ENCODE data around the gene NME9. TPM values are rescaled to one million over a fixed set of nuclear protein-coding genes. Genes with fewer than 3 reads are reported as not detected.

Gene NME9, protein sequence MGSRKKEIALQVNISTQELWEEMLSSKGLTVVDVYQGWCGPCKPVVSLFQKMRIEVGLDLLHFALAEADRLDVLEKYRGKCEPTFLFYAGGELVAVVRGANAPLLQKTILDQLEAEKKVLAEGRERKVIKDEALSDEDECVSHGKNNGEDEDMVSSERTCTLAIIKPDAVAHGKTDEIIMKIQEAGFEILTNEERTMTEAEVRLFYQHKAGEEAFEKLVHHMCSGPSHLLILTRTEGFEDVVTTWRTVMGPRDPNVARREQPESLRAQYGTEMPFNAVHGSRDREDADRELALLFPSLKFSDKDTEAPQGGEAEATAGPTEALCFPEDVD
- not detected for total RNA-seq
- long read RNA-seq, partial matches to known transcripts = 0 of 10 reads
- long read RNA-seq, other reads (novel, unspliced or antisense) = 10 of 10 reads

DNA sequence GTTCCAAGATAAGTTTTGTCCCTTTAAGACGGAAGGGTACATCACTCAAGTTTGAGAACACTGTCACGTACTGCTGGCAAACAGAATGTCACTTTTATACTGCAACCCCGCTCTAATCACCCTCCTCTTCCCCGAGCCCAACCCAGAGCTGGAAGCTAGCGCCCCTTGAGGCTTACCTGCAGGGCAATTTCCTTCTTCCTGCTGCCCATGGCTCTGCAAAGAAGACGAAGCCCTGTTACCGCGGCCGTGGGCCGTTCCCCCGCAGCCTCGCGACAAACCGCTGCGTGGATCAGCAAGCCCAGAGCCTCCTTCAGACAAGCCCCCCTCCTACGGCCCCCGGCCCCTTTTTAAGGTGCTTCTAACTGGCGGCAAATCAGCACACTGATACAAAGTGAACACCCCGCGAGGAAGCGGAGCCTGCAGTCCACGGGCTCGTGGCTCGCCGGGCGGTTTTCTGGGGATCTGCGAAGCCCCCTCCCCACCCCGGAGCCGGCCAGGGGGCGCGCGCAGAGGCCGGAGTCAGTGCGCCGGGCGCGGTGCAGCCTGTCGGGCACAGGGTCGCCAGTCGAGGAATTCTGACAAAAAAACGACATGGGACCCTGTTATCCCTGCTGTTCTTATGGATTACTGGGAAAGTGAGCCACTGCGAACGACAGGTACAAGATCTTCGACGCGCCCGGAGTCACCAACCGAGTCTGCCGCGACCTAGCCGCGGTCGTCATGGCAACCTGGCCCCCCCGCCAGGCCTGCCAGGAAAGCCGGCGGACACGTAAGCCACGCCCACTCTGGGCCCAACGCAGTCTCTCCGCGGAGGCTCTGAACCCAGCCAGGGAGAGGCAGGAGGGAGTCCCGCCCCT is at the start of gene NME9:
Gene NME9 (minus strand): TSS at position 725 of the 857 bp plus-strand sequence. CDS start 516 bp downstream, at position 209.
- peak; percentile 93 for DNase-seq (ENCODE audit: low spot score)

DNA sequence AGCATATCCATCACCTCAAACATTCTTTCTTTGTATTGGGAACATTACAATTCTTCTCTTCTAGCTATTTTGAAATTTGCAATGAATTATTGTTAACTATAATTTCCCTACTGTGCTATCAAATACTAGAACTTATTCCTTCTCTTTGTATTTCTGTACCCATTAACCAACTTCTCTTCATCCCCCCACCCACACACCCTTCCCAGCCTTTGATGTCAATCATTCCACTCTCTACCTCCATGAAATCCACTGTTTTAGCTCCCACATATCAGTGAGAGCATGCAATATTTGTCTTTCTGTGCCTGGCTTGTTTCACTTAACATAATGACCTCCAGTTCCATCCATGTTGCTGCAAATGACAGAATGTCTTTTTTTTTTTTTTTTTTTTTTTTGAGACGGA is 49.3 kb upstream of the NME9 start:
- no peak for DNase-seq (ENCODE audit: low spot score)

DNA sequence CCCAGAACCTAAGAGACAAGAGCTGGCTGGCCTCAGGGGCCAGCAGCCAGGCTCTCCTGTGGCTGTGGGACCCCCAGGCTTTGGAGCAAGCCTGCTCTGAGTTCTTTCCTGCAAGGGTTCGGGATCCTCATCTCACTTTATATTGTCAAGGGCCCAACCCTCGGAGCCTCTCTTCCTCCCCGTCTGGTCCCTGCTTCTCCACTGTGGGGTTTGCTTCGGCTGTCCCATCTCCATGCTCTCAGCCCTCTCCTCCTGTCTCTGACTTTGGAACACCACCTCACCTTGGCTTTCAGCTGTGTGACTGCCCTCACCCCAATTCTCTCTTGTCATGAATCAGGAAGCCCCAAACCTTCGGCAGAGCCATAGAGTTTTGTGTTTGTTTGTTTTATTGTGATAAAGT is 48.7 kb upstream of the NME9 start:
- DNase-seq (ENCODE audit: low spot score) = peak; percentile 67

DNA sequence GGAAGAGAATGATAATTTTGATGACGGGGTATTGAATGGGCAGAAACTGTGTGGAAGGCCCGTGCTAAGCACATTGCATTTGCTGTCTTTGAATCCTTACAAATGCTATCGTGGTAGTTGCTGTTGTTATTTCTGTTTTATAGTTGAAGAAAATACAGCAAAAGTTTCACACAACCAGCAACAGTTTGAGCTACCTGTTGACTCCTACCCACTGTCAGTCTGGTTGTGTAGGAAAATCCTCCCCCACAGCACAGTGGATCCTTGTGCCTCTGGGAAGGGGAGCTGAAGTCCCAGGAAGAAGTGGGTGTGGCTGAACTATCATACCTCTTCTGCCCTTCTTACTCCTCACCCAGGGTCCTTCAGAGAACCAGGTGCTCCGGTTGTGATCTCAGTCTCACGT is 48.2 kb upstream of the NME9 start:
- peak; percentile 28 for DNase-seq (ENCODE audit: low spot score)

DNA sequence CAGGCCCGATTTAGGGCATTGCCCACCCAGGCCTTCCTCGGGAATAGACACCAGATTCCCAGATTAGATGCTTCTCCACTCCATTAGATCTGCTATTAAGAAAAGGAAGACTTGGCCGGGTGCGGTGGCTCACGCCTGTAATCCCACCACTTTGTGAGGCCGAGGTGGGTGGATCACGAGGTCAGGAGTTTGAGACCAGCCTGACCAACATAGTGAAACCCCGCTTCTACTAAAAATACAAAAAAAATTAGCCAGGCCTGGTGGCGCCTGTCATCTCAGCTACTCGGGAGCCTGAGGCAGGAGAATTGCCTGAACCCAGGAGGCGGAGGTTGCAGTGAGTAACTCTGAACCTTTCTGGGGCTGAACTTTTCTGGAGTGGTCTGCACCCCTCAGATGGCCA is 47.6 kb upstream of the NME9 start:
- DNase-seq (ENCODE audit: low spot score) = peak; percentile 71

DNA sequence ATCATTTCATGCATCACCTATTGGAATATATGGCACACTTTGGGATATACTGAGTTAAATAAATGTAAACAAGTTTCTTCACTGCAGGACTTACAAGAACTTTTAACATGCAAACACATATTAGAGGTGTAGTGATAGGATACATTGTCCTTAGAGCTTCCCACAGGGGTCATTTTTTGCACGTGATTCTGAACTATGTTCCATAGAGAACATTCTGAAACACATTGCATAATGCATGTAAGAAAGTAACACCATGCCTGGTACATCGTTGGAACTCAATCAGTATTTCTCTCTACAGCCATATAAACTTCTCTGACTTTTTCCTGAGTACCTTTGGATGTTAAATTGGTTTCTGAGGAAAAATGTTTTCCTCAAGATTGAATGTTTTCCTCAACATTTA is 47.0 kb upstream of the NME9 start:
- no peak for DNase-seq (ENCODE audit: low spot score)

DNA sequence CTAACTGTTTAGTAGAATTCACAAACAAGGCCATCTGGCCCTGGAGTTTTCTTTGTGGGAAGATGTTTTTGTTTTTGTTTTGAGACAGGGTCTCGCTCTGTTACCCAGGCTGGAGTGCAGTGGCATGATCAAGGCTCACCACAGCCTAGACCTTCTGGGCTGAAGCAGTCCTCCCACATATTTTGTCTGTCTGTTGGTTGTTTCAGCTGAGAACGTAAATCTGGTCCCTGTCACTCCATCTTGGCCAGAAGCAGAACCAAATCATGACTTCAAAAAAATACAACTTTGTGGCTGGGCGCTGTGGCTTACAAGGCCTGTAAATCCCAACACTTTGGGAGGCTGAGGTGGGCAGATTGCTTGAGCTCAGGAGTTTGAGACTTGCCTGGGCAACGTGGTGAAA is 45.8 kb upstream of the NME9 start:
- DNase-seq (ENCODE audit: low spot score) = peak; percentile 64

DNA sequence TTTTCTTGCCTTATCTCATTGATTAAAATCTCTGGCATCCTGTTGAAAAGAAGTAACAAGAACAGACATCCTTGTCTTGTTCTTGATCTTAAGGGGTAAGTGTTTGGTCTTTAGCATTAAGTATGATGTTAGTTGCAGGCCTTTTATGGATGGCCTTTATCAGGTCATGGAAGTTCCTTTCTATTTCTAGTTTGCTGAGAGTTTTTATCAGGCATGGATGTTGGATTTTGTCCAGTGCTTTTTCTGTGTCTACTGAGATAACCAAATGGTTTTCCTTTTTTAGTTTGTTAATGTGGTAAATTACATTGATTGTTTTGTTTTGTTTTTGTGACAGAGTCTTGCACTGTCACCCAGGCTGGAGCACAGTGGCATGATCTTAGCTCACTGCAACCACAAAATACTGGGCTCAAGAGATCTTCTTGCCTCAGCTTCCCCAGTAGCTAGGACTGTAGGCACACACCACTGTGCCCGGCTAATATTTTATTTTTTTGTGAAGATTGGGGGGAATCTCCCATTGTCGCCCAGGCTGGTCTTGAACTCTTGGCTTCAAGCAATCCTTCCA is 45.0 kb upstream of the NME9 start:
- DNase-seq (ENCODE audit: low spot score) = no peak

DNA sequence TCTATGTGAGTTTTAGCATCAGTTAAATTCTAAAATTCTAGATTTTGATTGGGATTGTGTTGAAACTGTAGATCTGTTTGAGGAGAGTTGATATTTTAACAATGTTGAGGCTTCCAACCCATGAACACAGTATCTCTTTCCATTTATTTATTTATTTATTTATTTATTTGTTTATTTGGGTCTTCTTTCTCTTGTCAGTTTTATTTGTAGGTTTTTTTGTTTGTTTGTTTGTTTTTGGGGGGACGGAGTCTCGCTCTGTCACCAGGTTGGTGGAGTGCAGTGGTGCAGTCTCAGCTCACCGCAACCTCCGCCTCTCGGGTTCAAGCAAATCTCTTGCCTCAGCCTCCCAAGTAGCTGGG is 44.1 kb upstream of the NME9 start:
- peak; percentile 16 for DNase-seq (ENCODE audit: low spot score)

DNA sequence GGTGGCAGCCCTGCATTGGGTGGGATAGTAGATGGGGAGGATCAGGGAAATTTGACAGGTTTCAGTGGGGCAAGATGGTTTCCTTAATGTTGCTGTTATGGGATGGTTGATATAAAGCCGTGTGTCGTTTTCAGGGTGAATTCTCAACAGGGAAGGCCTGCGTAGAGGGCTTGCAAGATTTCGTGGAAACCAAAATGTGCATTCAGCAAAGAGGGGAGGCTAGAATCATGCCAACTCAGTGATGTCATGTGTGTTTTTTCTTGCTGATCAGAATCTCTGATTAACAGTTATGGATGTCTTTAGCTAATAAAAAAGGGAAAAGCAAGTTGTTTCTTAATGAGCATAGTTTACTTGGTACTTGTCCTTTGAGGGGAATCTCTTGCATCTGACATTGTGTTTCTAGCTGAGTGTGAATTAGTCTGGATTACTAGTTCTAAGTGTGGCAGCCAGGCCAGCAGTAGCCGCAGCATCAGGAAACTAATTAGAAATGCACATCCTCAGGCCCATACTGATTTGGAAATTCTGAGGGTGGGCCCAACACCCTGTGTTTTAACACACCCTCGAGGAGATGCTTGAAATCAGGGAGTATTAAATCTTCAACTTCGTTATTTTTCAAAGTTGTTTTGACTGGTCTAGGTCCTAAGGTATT is 43.6 kb upstream of the NME9 start:
- DNase-seq (ENCODE audit: low spot score) = no peak

DNA sequence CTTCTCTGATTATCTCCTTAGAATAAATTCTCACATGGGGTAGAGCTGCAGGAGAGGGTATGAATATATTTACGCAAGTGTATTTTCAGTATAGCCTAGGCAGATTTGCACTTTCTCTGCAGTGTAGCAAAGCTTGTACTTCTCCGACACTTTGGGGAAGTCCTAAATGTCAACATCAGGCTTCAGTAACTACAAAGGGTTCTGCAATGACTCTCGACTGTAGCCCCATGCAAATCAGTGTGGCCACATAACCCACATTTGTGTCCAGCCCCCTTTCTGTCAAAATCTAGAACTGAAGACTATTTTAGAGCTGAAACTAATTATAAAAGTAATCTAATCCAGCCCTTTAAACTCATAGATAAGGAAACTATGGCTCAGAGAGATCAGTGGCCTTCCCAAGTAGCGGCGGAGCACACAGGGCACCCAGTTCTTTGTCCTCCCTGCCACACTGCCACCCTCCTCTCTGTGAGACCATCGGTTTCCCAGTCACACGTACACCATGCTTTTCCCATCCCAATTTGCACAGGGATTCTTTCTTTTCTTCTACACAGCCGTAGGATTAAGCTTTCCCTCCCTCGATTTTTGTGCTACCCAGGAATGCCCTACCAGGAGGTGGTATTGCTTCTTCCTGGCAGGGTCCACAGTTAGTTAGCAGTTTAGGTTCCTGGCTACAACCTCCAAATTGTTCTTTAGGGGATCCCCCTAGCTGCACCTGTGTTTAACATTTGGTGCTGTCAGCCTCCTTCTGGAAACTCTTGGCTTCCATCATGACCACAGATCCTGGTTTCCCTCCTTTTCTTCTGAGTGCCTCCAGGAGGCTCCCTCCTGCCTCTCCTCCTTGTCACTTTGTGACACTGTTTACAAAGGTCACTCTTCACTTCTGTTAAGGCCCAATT is 41.7 kb upstream of the NME9 start:
- DNase-seq (ENCODE audit: low spot score) = peak; percentile 33

DNA sequence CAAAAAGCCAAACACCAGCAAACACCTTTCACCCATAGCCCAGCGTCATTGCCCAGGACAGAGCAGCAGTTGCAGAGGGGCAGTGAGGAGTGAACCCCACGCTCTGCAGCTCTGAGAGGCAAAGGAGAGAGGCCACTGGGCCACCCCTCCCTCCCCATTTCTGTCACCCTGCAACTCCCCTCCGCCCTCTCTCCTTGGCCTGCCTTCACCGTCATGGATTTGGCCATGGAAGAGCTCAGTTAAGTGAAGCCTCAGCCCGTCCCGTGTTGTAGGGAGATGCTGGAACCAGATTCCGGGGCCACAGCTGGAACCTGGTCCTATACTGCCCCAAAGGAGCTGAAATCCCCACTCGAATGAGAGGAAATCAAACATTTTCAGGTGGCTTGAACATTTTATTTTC is 40.7 kb upstream of the NME9 start:
- DNase-seq (ENCODE audit: low spot score) = peak; percentile 60

DNA sequence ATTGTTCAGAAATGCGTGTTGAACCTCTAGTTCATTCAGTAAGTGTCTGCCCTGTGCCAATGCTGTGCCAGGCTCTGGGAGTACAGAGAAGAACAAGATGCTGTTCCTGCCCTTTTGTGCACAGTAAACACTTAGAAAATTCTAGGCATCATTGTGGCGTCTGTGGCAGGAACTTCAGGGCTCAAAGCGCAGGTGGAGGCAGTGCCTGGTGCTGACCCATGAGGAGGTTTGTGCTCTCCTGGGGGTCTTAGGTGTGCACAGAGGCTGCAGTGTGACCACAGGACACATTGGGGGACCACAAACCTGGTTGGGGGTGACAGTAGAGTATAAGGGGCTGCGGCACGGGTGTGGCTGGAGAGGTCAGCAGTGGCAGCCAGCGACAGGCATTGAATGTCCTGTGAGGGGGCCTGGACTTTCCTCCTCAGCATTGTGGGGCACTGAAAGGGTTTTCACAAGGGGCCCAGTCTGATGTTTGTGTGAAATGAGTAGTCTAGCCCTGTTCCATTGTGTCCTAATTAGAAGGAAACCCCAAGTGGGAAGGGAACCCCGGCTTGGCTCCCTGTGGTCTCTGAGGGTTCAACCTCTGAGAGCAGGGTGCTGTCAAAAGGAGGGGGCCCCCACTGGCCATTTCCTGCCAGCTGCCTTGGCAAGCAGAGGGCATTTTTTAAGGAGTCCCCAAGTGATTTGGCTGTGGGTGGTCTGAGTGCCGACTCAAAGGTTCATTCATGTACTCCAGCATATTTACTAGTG is 39.7 kb upstream of the NME9 start:
- DNase-seq (ENCODE audit: low spot score) = peak; percentile 76

DNA sequence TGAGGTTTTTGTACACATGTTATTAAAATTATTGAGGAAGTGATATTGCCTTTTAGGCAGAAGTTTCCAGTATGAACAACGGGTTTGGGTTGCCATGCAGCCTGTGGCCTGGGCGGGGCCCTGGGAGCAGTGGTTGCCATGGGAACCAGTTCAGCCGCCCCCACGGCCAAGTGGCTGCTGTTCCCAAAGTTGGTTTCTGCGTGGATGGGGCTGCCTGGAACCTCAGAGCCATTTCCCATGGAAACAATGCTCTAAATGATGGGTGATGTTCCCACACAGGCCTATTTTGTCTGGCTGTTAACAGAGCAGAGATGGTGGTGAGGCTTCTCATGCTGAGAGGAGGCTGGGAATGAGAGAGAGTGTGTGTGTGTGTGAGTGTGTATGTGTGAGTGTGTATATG is 38.3 kb upstream of the NME9 start:
- peak; percentile 90 for DNase-seq (ENCODE audit: low spot score)

DNA sequence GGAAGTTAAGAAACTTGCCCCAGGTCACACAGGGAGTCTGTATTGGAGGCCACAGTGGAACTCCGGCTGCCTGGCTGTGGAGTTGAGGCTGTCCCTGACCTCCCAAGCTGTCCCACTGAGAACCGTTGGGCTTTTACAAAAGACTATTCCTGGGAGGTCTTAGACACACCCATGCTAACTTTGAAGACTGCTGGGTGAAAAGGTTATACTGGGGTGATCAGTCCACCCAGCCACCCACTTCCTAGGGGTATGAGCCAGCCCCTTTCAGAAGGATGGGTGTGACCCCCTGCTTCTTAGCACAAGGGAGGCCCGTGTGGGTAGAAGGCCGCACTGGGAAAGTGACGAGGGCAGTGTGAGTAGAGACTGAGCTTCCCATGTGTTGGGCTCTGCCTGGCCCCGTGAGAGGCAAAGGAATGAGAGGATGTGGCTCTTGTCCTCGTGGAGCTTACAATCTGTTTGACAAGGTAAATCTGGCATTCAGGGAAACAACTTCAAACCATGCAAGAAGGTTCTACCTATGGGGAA is 37.7 kb upstream of the NME9 start:
- DNase-seq (ENCODE audit: low spot score) = no peak

DNA sequence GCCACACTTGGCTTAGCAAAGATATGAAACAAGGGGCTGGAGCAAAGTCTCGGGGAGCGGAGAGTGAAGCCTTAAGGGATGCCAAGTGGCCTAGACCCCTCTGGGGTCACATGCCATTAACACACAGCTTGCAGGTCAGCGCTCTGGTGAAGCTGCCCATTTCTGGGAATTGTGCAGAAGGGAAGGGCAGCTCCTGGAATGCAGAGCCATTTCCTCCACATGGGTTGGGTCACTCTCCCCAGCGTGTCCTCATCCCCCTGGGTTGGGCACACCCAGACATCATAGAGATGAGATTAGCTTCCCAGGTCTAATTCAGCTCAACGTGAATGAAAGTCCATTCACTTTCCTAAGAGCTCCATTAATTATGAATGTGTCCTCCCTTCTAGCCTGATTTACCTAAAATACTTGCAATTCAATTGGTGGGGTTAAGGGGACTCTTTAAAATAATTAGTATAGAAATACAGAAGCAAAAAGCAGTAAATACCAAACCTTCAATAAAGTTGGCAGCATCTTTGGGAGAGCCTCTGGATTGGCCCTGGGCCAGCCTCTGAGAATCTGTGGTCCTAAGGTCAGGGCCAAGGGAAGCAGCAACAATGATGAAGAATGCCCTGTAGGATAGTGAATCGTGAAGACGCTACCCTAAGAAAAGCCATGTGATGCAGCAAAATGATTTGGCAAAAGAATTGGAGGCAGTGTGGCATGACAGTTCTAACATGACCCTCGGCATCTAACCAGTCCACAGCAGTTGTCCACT is 36.5 kb upstream of the NME9 start:
- DNase-seq (ENCODE audit: low spot score) = peak; percentile 60

DNA sequence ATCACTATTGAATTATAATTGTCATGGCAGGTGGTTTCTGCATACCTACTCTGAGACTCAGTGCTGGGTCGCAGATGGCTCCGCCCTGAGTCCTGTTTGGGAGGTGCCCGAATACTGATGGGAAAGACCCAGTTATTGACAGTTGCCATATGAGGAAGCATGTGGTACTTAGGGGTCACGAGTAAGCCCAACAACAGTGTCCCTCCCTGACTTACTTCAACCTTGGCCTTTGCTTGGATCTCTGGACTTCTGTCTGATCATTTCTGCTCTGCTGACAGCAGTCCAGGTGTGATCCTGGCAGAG is 35.6 kb upstream of the NME9 start:
- no peak for DNase-seq (ENCODE audit: low spot score)

DNA sequence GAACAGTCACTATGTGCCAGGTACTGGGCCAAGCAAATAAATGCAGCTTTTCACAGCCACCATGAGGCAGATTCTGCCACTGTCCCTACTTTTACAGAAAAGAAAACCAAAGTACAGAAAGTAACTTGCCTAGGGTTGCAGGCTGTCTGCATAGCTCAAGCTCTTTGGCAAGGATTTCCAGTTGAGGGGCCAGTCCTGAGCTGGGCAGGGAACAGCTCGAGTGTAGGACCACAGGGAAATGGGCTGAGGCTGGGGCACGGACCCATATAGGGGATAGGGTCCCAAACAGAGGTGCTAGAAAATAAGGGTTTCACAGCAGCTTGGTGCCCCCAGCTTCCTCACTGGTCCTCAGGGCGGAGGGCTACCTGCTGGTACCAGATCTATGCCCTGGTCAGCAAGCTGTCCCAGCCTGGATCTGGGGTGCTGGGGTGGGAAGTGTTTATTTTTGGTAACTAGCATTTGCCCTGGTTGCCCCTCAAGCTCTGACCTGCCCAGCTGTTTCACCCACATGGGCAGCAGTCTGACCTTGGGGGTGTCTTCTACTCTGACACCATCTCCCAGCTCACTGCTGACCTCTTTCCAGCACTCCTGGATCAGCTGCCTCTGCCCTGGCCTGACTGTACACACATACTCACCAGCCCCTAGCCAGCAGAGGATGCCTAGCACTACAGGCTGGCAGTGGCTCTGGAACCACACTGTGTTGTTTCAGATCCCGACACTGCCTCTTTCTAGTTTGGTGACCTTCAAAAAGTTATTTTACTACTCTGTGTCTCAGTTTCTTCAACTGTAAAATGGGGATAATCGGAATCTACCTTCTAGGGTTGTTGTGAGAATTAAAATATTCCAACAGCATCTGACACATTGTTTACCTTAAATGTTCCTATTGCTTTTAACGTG is 35.0 kb upstream of the NME9 start:
- no peak for DNase-seq (ENCODE audit: low spot score)

All from mesenteric fat pad (tissue), 1 donor.